ENCODE data around the gene C1QTNF7.

C1QTNF7 gene

DNA sequence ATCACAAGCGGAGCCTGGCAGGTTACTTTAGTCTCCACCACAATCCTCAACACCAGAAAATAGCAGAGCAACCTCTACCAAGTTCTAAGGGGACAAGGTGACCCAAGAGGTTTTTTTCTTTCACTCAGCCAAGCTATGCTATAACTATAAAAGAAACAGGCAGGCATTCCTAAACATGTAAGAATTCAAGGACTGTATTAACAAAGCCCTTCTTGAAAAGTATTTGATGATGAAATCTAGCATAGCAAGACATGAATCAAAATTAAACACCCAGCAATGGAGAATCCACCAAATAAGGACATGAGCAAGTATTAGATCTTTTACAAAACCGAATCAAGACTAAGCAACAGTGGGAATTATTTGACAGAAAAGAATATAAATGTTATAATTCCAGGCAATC lies 25.7 kb upstream of the C1QTNF7 start:
- no peak for TF ChIP-seq CTCF (IDR thresholded peaks at IDR 0.05)

DNA sequence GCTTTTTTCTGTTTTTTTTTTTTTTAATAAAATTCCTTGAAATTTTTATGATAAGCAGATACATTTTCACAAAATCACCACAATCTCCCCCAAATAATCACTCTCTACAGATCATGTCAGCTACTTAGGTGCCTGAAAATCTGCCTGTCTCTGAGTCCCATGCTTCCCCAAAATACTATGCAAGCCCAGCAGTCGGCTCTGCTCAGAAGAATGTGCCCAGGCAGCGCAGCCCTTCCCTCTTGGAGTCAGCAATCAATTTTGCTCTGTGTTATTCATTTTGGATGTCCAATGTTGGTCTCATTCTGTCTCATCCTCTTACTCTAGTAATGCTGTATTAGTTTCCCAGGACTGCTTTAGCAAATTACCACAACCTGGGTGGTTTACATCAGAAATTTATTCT lies 24.9 kb upstream of the C1QTNF7 start:
- TF ChIP-seq CTCF (IDR thresholded peaks at IDR 0.05): no peak

DNA sequence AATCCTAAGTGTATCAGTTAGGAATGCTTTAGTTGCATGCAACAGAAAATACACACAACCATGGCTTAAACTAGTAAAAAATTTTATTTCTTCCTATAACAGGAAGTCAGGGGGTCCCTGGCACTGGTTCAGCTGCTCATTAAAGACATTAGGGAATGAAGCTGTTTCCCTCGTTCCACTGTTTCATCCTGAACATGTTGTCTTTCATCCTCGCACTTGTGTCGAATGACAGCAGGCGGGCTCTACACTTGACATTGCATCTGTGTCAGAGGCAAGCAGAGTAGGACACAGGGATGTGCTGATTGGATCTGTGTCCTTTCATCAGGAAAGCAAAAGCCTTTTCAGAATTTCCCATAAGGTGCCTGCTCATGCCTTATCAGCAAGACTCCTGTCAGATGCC lies 22.8 kb upstream of the C1QTNF7 start:
- TF ChIP-seq CTCF (IDR thresholded peaks at IDR 0.05): no peak

GRCh38 chr4:15410750-15411149 lies 17.1 kb upstream of the C1QTNF7 start:
- TF ChIP-seq CTCF (IDR thresholded peaks at IDR 0.05): no peak

GRCh38 chr4:15412461-15412860 lies 15.4 kb upstream of the C1QTNF7 start:
- no peak for TF ChIP-seq CTCF (IDR thresholded peaks at IDR 0.05)

DNA sequence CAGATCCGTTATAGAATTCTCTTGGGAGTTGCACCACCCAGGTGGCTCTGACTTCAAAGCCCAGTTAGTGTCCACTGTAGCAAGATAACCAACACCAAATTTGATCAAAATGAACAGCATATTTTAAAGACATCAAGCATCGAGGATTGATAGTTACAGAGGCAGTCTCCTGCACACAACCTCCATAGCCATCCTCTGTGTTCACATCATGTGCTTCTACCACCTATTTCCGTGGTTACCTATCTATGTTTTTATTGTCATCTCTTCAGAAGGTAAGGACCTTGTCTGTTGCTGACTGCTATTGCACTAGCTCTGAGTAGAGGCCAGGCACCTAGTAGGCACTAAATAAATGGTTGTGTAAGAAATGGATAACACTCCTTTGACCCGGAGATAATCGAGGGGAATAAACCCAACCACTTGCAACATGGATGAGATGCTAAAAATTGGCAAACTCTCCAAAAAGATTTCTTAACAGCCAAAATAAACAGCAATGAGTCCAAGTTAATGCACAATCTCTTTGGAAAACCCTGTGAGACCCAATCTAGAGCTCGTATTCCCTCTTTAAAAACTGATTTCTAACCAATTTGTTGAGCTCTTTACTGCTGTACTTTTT lies 14.7 kb upstream of the C1QTNF7 start:
- no peak for TF ChIP-seq CTCF (IDR thresholded peaks at IDR 0.05)

DNA sequence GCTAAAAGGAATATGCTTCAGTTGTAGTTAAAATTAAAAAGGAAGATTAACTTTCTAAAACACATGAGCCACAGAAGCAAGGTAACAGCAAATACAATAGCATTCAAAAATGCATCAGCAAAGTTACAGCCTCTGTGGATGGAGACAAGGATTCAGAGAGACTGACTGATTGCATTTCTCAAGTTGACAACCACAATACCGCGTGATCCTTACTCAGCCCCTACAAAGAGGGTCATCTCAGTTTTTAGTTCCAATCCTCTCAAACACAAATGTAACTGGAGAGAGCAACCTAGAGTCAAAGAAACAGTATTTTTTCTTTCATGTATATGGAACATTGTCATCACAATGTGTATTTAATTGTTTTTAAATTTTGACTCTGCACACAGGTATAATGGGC lies 14.2 kb upstream of the C1QTNF7 start:
- no peak for TF ChIP-seq CTCF (IDR thresholded peaks at IDR 0.05)

DNA sequence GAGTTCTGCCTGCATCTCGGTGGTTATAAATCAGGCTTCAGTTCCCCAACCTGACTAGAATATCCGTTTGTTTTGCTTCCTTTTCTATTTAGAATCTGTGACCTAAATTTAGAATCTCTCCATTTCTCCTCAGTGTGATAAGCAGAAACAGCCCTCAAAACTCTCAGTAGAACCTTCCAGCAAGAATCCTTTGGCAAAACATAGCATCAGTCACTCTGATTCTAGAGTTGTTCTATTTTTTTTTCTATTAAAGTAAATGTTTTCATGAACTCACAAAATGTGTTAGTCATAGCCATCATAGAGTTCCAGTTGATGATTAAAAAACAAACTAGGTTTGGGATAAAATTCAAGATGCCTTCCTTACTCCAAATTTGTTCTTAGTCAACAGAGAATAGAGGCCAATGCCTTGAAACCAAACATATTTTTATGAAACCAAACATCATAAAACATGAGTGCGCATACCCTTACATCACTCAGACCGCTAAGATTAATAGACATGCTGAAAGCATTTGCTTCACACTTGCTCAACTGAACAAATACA lies 13.2 kb upstream of the C1QTNF7 start:
- TF ChIP-seq CTCF (IDR thresholded peaks at IDR 0.05): no peak

Measured in LNCAP (cell line).